GM13977 (cell line): Measurements from ENCODE around the gene GATA3.

ENCODE experiments used
- DNase-seq: peaks from one replicate; pipeline ENCODE4 v3.0.0; 2012; ENCODE audit warnings: low spot score
- CTCF ChIP-seq: IDR thresholded peaks from 2 replicates; pipeline ENCODE4 v1.5.1; 2012; ENCODE audit warnings: mild to moderate bottlenecking, control low read depth; ENCODE audit not compliant: insufficient read depth; ENCODE audit errors: extremely low read depth, missing control alignments
- in situ Hi-C: fragments of 300-500 bp; cut with MboI; formaldehyde crosslinking; loops from one replicate; pipeline ENCODE4 v1.12.0; 2022; ENCODE audit warnings: low sequenced_read_pairs, low pct_unique_long_range_greater_than_20kb, mixed read lengths, inconsistent platforms; ENCODE audit not compliant: unreplicated experiment

GATA3 gene

GRCh38 chr10:8070440-8070839 is 16.0 kb downstream of the GATA3 start:
- no peak for TF ChIP-seq CTCF
- in situ Hi-C loops, result no loop called here
- no peak for DNase-seq

GRCh38 chr10:8071006-8071405 is 16.5 kb downstream of the GATA3 start:
- in situ Hi-C loops, result no loop called here

GRCh38 chr10:8071666-8072065 is 17.2 kb downstream of the GATA3 start:
- in situ Hi-C loops, result no loop called here
- no peak for DNase-seq
- no peak for TF ChIP-seq CTCF

More at GRCh38 chr10:8071006-8071405, 16.5 kb downstream of the GATA3 start:
- DNase-seq, result no peak
- TF ChIP-seq CTCF, result no peak

GRCh38 chr10:8072211-8072610 is 17.7 kb downstream of the GATA3 start:
- TF ChIP-seq CTCF, result no peak
- in situ Hi-C loops, result no loop called here
- no peak for DNase-seq

- no peak for DNase-seq
- TF ChIP-seq CTCF, result no peak
- in situ Hi-C loops, result no loop called here
Measured at GRCh38 chr10:8073691-8074416, 19.4 kb downstream of the GATA3 start.

- in situ Hi-C loops, result no loop called here
- TF ChIP-seq CTCF, result no peak
- no peak for DNase-seq
Measured at GRCh38 chr10:8074881-8075280, 20.4 kb downstream of the GATA3 start.
